HepG2 (cell line): ENCODE results near the gene USP25. TPM values are rescaled to one million over a fixed set of nuclear protein-coding genes. Genes with fewer than 3 reads are reported as not detected.

ENCODE experiments used
- ATAC-seq: fragments of 200-7000 bp; cut with Tn5 transposase; 3 replicates; pipeline ENCODE4 v1.9.1; 2020; ENCODE audit warnings: mild to moderate bottlenecking, moderate library complexity
- BruUV-seq: library from RNA; stranded (reverse); fragments of 400-500 nt; replicated peaks from 2 replicates; lab custom pipeline; 2021; lab: Mats Ljungman, UMichigan
- CTCF ChIA-PET: fragments of 300-600 bp; formaldehyde crosslinking; extraction: SDS; loops from one replicate; lab custom pipeline; 2021; ENCODE audit warnings: low total read pairs, inconsistent platforms, low intra/inter-chr PET ratio; lab: Yijun Ruan, JAX
- POLR2A ChIA-PET: fragments of 350-600 bp; sonication (Branson Sonifier 250); formaldehyde crosslinking; loops from one replicate; lab custom pipeline; 2020; ENCODE audit warnings: antibody characterized with exemption, inconsistent platforms; lab: Yijun Ruan, JAX
- DNase-seq: peaks from one replicate; pipeline ENCODE4 v3.0.0-alpha.2; 2015; ENCODE audit warnings: low spot score
- FAIRE-seq: peaks from 3 replicates; lab custom pipeline; 2011; peaks lifted over from hg19 to GRCh38; lab: Jason Lieb, UNC
- H2AFZ ChIP-seq: one replicate; pipeline ENCODE4 v1.6.1; 2011; ENCODE audit warnings: low read length, inconsistent platforms
- H3K27ac ChIP-seq: fragments of 300-600 bp; 3 replicates; pipeline ENCODE4 v1.8.0; 2011; ENCODE audit warnings: mixed run types, mild to moderate bottlenecking, mixed read lengths, low read length, inconsistent platforms; ENCODE audit not compliant: insufficient read depth; ENCODE audit errors: extremely low read length
- H3K27me3 ChIP-seq, 2 experiments: fragments of 200-600 bp in 1 of 2; 2 replicates in 1 of 2; 3 replicates in 1 of 2; pipeline versions ENCODE4 v1.6.0 to v1.8.0; 2011; ENCODE audit warnings: low read length in 2 of 2, mild to moderate bottlenecking in 2 of 2, moderate library complexity in 2 of 2, inconsistent platforms in 1 of 2; ENCODE audit not compliant: insufficient read depth in 2 of 2, control insufficient read depth in 1 of 2
- H3K36me3 ChIP-seq, 2 experiments: fragments of 200-600 bp in 1 of 2; replicated peaks in 1 of 2; 2 replicates in 1 of 2; 3 replicates in 1 of 2; pipeline versions ENCODE4 v1.5.1 to v1.8.0; 2011; ENCODE audit warnings: low read length in 2 of 2, inconsistent platforms in 1 of 2; ENCODE audit not compliant: insufficient read depth in 2 of 2, control insufficient read depth in 1 of 2
- H3K4me1 ChIP-seq: 2 replicates; pipeline ENCODE4 v1.5.1; 2012; ENCODE audit warnings: low read length, inconsistent platforms; ENCODE audit not compliant: insufficient read depth
- H3K4me2 ChIP-seq: 2 replicates; pipeline ENCODE4 v1.6.0; 2011; ENCODE audit warnings: low read depth, low read length, inconsistent platforms
- H3K4me3 ChIP-seq, 3 experiments: fragments of 200-600 bp in 1 of 3; sonication (generic), shearing (Covaris generic) in 1 of 3; replicated peaks in 1 of 3; 2 replicates each; pipeline ENCODE4 v1.5.1; 2011 to 2016; ENCODE audit warnings: low read length in 3 of 3, inconsistent platforms in 2 of 3, low read depth in 2 of 3, mild to moderate bottlenecking in 2 of 3, control low read depth in 1 of 3, mixed read lengths in 1 of 3; ENCODE audit not compliant: insufficient read depth in 1 of 3
- H3K79me2 ChIP-seq: one replicate; pipeline ENCODE4 v1.6.1; 2011; ENCODE audit warnings: low read length, inconsistent platforms; ENCODE audit not compliant: insufficient read depth
- H3K9ac ChIP-seq: 2 replicates; pipeline ENCODE4 v1.6.0; 2011; ENCODE audit warnings: mild to moderate bottlenecking, low read depth, low read length, inconsistent platforms; ENCODE audit not compliant: insufficient read depth
- H3K9me3 ChIP-seq: 2 replicates; pipeline ENCODE4 v1.5.1; 2012; ENCODE audit warnings: mild to moderate bottlenecking, low read length
- H4K20me1 ChIP-seq: 2 replicates; pipeline ENCODE4 v1.6.0; 2011; ENCODE audit warnings: inconsistent platforms, mild to moderate bottlenecking, low read length, moderate library complexity; ENCODE audit not compliant: insufficient read depth
- FOXC1 ChIP-seq: sonication (generic); formaldehyde crosslinking; IDR thresholded peaks from 2 replicates; pipeline ENCODE4 v1.8.0; 2022; ENCODE audit warnings: mild to moderate bottlenecking, missing genetic modification reagents, borderline replicate concordance
- NONO ChIP-seq, 2 experiments: fragments of 450-650 bp in 1 of 2; sonication (generic) in 1 of 2; formaldehyde crosslinking in 1 of 2; IDR thresholded peaks in 1 of 2; conservative IDR thresholded peaks in 1 of 2; 2 replicates each; pipeline versions ENCODE4 v1.6.1 to v1.8.0; 2017 to 2022; ENCODE audit warnings: mild to moderate bottlenecking in 1 of 2, missing genetic modification reagents in 1 of 2, moderate library complexity in 1 of 2
- POLR2AphosphoS2 ChIP-seq: IDR thresholded peaks from 2 replicates; pipeline ENCODE4 v1.6.1; 2011; ENCODE audit warnings: low read depth, low read length, improper control_type of control experiment
- POLR2G ChIP-seq: fragments of 200-400 bp; formaldehyde crosslinking; IDR thresholded peaks from 2 replicates; pipeline ENCODE4 v1.6.1; 2018; ENCODE audit warnings: mild to moderate bottlenecking, low read depth, low read length, moderate library complexity
- SNAPC2 ChIP-seq: sonication (generic); formaldehyde crosslinking; IDR thresholded peaks from 2 replicates; pipeline ENCODE4 v1.8.1; 2022; ENCODE audit warnings: mild to moderate bottlenecking, missing genetic modification reagents
- SRSF9 ChIP-seq: fragments of 200-400 bp; formaldehyde crosslinking; IDR thresholded peaks from 2 replicates; pipeline ENCODE4 v1.6.1; 2018; ENCODE audit warnings: borderline replicate concordance, mild to moderate bottlenecking, low read depth, low read length; ENCODE audit not compliant: insufficient read depth, poor library complexity, severe bottlenecking
- ZNF768 ChIP-seq: sonication (generic); formaldehyde crosslinking; IDR thresholded peaks from 2 replicates; pipeline ENCODE4 v1.4.0; 2020; ENCODE audit warnings: missing genetic modification reagents
- WGBS: methylation state at CpG from one replicate; pipeline ENCODE4 v1.1.6; 2017; ENCODE audit warnings: low lambda C conversion rate; 5-methylcytosine and 5-hydroxymethylcytosine counted together
- in situ Hi-C: cut with HindIII; loops from 2 replicates; pipeline ENCODE4 v1.10.0; 2017; ENCODE audit warnings: low pct_unique_long_range_greater_than_20kb; ENCODE audit not compliant: extremely low pct_ligation_motif_present
- intact Hi-C: fragments of 100-400 bp; cut with micrococcal nuclease; formaldehyde crosslinking; loops from one replicate; pipeline ENCODE4 v1.10.0; 2022; ENCODE audit not compliant: unreplicated experiment
- polyA plus RNA-seq, 8 experiments: library from polyadenylated mRNA; depleted of rRNA in 3 of 8; stranded (reverse) in 7 of 8; unstranded in 1 of 8; fragments of >200 nt; fragmentation: Illumina TruSeq in 4 of 8; extraction: Trizol in 4 of 8; gene quantifications; 2 replicates each; pipeline versions ENCODE4 v1.2.1 to v1.2.3, GENCODE V29; 2011 to 2016; ENCODE audit warnings: low read depth in 4 of 8, missing spikeins in 1 of 8, mixed read lengths in 1 of 8; ENCODE audit not compliant: insufficient read depth in 1 of 8
- total RNA-seq, 5 experiments: library from RNA; depleted of rRNA; stranded (reverse); fragments of >200 nt; fragmentation: Illumina TruSeq; extraction: Trizol; gene quantifications; 2 replicates each; pipeline ENCODE4 v1.2.3, GENCODE V29; 2016; ENCODE audit warnings: low read depth in 1 of 5
- TF ChIP-seq, protein P1 (sequence below): sonication (generic); formaldehyde crosslinking; IDR thresholded peaks from 2 replicates; pipeline ENCODE4 v1.4.0; 2020; ENCODE audit warnings: low read depth, mild to moderate bottlenecking, missing genetic modification reagents
- TF ChIP-seq, protein P2 (sequence below): sonication (generic); formaldehyde crosslinking; IDR thresholded peaks from 2 replicates; pipeline ENCODE4 v1.5.1; 2020; ENCODE audit warnings: missing genetic modification reagents, mild to moderate bottlenecking, borderline replicate concordance
- TF ChIP-seq, protein P3 (sequence below): sonication (generic); formaldehyde crosslinking; IDR thresholded peaks from 2 replicates; pipeline ENCODE4 v1.5.0; 2020; ENCODE audit warnings: mild to moderate bottlenecking, missing genetic modification reagents, moderate library complexity
- TF ChIP-seq, protein P4 (sequence below): sonication (generic); formaldehyde crosslinking; IDR thresholded peaks from 2 replicates; pipeline ENCODE4 v1.4.0; 2020; ENCODE audit warnings: missing genetic modification reagents, borderline replicate concordance
- TF ChIP-seq, protein P5 (sequence below): sonication (generic); formaldehyde crosslinking; IDR thresholded peaks from 2 replicates; pipeline ENCODE4 v1.5.1; 2020; ENCODE audit warnings: mild to moderate bottlenecking, missing genetic modification reagents, borderline replicate concordance

USP25 gene
- total and polyA plus RNA-seq, 2 of the 13 experiments (the other 11 are each of a cell fraction or from before 2014, with no cell fraction given): 12.4 to 26.3 TPM

DNA sequence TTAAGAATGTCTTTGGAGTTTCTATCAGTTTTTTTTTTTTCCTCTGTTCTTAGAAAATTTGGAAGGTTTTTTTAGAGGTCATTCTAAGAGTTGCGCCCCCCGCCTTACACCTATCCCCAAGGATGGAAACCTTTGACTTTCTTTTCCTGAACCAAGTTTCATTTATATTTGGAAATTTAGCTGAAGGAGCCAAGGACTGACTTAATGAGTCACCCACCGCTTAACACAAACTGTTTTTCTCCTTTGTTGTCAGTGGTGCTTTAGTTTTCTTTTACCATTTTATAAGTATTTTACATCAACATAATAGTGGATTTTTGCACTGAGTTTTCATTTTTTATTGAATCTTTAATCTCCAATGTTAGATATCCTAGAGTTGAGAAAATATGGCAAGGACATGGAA is 25.3 kb downstream of the USP25 start:
- CTCF ChIA-PET: no interaction called here
- TF ChIP-seq POLR2AphosphoS2 (no peak), FOXC1 (no peak), ZNF768 (no peak), POLR2G (no peak), SNAPC2 (no peak), SRSF9 (no peak), NONO (IDR thresholded peaks at IDR 0.05) (no peak), NONO (CRISPR knock-in tag; conservative IDR thresholded peaks at IDR 0.05) (no peak)
- TF ChIP-seq, protein P1, sequence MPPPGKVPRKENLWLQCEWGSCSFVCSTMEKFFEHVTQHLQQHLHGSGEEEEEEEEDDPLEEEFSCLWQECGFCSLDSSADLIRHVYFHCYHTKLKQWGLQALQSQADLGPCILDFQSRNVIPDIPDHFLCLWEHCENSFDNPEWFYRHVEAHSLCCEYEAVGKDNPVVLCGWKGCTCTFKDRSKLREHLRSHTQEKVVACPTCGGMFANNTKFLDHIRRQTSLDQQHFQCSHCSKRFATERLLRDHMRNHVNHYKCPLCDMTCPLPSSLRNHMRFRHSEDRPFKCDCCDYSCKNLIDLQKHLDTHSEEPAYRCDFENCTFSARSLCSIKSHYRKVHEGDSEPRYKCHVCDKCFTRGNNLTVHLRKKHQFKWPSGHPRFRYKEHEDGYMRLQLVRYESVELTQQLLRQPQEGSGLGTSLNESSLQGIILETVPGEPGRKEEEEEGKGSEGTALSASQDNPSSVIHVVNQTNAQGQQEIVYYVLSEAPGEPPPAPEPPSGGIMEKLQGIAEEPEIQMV (CRISPR knock-in tag): no peak
- TF ChIP-seq, protein P2, sequence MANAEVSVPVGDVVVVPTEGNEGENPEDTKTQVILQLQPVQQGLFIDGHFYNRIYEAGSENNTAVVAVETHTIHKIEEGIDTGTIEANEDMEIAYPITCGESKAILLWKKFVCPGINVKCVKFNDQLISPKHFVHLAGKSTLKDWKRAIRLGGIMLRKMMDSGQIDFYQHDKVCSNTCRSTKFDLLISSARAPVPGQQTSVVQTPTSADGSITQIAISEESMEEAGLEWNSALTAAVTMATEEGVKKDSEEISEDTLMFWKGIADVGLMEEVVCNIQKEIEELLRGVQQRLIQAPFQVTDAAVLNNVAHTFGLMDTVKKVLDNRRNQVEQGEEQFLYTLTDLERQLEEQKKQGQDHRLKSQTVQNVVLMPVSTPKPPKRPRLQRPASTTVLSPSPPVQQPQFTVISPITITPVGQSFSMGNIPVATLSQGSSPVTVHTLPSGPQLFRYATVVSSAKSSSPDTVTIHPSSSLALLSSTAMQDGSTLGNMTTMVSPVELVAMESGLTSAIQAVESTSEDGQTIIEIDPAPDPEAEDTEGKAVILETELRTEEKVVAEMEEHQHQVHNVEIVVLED (CRISPR knock-in tag): no peak
- TF ChIP-seq, protein P3, sequence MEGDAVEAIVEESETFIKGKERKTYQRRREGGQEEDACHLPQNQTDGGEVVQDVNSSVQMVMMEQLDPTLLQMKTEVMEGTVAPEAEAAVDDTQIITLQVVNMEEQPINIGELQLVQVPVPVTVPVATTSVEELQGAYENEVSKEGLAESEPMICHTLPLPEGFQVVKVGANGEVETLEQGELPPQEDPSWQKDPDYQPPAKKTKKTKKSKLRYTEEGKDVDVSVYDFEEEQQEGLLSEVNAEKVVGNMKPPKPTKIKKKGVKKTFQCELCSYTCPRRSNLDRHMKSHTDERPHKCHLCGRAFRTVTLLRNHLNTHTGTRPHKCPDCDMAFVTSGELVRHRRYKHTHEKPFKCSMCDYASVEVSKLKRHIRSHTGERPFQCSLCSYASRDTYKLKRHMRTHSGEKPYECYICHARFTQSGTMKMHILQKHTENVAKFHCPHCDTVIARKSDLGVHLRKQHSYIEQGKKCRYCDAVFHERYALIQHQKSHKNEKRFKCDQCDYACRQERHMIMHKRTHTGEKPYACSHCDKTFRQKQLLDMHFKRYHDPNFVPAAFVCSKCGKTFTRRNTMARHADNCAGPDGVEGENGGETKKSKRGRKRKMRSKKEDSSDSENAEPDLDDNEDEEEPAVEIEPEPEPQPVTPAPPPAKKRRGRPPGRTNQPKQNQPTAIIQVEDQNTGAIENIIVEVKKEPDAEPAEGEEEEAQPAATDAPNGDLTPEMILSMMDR (CRISPR knock-in tag): no peak
- TF ChIP-seq, protein P4, sequence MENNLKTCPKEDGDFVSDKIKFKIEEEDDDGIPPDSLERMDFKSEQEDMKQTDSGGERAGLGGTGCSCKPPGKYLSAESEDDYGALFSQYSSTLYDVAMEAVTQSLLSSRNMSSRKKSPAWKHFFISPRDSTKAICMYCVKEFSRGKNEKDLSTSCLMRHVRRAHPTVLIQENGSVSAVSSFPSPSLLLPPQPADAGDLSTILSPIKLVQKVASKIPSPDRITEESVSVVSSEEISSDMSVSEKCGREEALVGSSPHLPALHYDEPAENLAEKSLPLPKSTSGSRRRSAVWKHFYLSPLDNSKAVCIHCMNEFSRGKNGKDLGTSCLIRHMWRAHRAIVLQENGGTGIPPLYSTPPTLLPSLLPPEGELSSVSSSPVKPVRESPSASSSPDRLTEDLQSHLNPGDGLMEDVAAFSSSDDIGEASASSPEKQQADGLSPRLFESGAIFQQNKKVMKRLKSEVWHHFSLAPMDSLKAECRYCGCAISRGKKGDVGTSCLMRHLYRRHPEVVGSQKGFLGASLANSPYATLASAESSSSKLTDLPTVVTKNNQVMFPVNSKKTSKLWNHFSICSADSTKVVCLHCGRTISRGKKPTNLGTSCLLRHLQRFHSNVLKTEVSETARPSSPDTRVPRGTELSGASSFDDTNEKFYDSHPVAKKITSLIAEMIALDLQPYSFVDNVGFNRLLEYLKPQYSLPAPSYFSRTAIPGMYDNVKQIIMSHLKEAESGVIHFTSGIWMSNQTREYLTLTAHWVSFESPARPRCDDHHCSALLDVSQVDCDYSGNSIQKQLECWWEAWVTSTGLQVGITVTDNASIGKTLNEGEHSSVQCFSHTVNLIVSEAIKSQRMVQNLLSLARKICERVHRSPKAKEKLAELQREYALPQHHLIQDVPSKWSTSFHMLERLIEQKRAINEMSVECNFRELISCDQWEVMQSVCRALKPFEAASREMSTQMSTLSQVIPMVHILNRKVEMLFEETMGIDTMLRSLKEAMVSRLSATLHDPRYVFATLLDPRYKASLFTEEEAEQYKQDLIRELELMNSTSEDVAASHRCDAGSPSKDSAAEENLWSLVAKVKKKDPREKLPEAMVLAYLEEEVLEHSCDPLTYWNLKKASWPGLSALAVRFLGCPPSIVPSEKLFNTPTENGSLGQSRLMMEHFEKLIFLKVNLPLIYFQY: no peak
- TF ChIP-seq, protein P5, sequence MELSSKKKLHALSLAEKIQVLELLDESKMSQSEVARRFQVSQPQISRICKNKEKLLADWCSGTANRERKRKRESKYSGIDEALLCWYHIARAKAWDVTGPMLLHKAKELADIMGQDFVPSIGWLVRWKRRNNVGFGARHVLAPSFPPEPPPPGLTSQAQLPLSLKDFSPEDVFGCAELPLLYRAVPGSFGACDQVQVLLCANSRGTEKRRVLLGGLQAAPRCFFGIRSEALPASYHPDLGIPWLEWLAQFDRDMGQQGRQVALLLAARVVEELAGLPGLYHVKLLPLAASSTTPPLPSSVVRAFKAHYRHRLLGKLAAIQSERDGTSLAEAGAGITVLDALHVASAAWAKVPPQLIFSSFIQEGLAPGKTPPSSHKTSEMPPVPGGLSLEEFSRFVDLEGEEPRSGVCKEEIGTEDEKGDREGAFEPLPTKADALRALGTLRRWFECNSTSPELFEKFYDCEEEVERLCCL (CRISPR knock-in tag): no peak

More for the DNA sequence above, 25.3 kb downstream of the USP25 start:
- Histone ChIP-seq H4K20me1 (0 out of 2 replicates have a peak, but pooled peaks cover 4% of the 10 kb centered on the region), H3K27ac (peak overlapping the region; percentile 48), H3K79me2 (peaks cover 84% of the 10 kb centered on the region), H3K9me3 (peaks cover 5% of the 10 kb centered on the region; the same call in 1 of the 2 replicates), H3K9ac (no peak overlapping the region), H3K4me3 (no peak overlapping the region), H3K27me3 (no peaks in the 10 kb centered on the region), H3K4me2 (no peak overlapping the region; the same call in 1 of the 2 replicates), H2AFZ (no peak overlapping the region), H3K4me1 (peaks cover 50% of the 10 kb centered on the region), H3K36me3 (no peaks in the 10 kb centered on the region)
- no TSS peak for BruUV-seq
- WGBS: 97% methylated on average over 3 of the region's 3 CpGs
- FAIRE-seq (no peak), ATAC-seq (no peak), DNase-seq (no peak)
- POLR2A ChIA-PET: no interaction called here
- in situ Hi-C loops (no loop called here), intact Hi-C loops (no loop called here)
